Breast epithelium (tissue), 3 donors: ENCODE measurements around the gene PPP1R3D.

ENCODE experiments used
- CTCF ChIP-seq, 3 donors: fragments of 450-650 bp; IDR thresholded peaks; one replicate each; pipeline ENCODE4 v1.5.1; 2016 to 2017; ENCODE audit warnings: antibody characterized with exemption in 3 of 3, mild to moderate bottlenecking in 3 of 3, moderate library complexity in 3 of 3
- POLR2A ChIP-seq: fragments of 450-650 bp; IDR thresholded peaks from one replicate; pipeline ENCODE4 v1.6.1; 2016; ENCODE audit warnings: antibody characterized with exemption, mild to moderate bottlenecking, moderate library complexity
- POLR2AphosphoS5 ChIP-seq, 3 donors: sonication (generic); formaldehyde crosslinking; IDR thresholded peaks; one replicate each; pipeline ENCODE4 v1.6.1; 2017; ENCODE audit warnings: antibody characterized with exemption in 3 of 3

DNA sequence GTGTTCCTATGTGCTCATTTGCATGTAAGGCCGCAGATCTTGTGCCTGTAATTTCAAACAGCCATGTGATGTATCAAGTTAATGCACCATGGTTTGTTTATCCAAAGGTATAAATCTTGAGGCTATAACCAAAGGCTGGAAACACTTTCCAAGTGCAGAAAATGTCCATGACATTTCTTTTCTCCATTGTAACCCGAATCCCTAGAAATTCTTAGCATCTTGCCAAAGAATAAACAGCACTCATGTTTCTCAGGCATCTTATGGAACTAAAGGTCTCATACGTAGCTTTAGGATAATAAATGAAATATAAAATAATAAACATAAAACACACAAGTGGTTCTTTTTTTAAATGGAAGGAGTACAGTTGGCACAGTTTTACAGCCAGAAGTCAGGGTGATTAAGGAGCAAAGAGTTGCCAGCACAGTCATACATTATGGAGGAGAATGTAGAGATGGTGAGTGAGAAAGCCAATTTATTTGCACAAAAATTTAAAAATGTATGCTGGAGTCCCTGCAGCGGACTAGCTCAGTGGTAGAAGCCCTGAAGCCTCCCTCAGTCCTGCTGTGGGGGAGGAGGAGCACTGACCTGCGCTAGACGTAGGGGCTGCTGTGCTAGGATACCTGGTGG, 36.2 kb upstream of the PPP1R3D start:
- TF ChIP-seq CTCF (IDR thresholded peaks at IDR 0.05) (no peak), POLR2A (no peak), POLR2AphosphoS5 (IDR thresholded peaks at IDR 0.05) (no peak)
